ENCODE results near the gene SPON2.

SPON2 gene

GRCh38 chr4:1191621-1192020, 19.2 kb upstream of the SPON2 start:
- in situ Hi-C loops (cut with HindIII; ENCODE audit: low sequenced_read_pairs): no loop called here
- no peak for DNase-seq (ENCODE audit: low read depth)

GRCh38 chr4:1187182-1187581, 14.8 kb upstream of the SPON2 start:
- TF ChIP-seq, protein P1, sequence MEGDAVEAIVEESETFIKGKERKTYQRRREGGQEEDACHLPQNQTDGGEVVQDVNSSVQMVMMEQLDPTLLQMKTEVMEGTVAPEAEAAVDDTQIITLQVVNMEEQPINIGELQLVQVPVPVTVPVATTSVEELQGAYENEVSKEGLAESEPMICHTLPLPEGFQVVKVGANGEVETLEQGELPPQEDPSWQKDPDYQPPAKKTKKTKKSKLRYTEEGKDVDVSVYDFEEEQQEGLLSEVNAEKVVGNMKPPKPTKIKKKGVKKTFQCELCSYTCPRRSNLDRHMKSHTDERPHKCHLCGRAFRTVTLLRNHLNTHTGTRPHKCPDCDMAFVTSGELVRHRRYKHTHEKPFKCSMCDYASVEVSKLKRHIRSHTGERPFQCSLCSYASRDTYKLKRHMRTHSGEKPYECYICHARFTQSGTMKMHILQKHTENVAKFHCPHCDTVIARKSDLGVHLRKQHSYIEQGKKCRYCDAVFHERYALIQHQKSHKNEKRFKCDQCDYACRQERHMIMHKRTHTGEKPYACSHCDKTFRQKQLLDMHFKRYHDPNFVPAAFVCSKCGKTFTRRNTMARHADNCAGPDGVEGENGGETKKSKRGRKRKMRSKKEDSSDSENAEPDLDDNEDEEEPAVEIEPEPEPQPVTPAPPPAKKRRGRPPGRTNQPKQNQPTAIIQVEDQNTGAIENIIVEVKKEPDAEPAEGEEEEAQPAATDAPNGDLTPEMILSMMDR (IDR thresholded peaks at IDR 0.05; ENCODE audit: low read depth, low read length, missing control alignments): no peak
- in situ Hi-C loops (cut with HindIII; ENCODE audit: low sequenced_read_pairs): no loop called here
- DNase-seq (ENCODE audit: low read depth): no peak
- H3K4me3 ChIP-seq (ENCODE audit: low read depth, low read length): no peak overlapping the region

More at GRCh38 chr4:1191621-1192020, 19.2 kb upstream of the SPON2 start:
- no peak overlapping the region for H3K4me3 ChIP-seq (ENCODE audit: low read depth, low read length)
- TF ChIP-seq, protein P1 (IDR thresholded peaks at IDR 0.05; ENCODE audit: low read depth, low read length, missing control alignments): no peak

DNA sequence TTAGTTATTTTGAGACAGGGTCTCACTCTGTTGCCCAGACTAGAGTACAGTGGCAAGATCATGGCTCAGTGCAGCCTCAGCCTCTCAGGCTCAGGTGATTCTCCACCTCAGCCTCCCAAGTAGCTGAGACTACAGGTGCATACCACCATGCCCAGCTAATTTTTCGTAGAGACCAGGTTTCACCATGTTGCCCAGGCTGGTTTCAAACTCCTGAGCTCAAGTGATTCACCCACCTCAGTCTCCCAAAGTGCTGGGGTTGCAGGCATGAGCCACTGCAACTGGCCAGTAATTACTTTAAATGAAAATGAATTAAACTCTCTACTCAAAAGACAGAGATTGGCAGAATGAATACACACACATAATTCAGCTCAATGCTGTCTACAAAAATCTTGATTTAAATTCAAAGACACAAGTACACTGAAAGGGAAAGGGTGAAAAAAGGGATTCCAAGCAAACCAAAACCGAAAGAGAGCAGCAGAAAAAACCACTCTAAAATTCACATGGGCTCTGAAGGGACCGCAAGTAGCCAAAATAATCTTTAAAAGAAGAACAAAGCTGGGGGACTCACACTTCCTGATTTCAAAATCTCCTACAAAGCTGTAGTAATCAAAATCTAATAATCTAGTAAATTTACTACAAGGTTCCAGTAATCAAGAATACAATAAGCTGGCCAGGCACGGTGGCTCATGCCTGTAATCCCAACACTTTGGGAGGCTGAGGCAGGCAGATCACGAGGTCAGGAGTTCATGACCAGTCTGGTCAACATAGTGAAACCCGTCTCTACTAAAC, 11.8 kb upstream of the SPON2 start:
- in situ Hi-C loops (cut with HindIII; ENCODE audit: low sequenced_read_pairs): no loop called here
- DNase-seq (ENCODE audit: low read depth): no peak
- no peak overlapping the region for H3K4me3 ChIP-seq (ENCODE audit: low read depth, low read length)
- TF ChIP-seq, protein P1 (IDR thresholded peaks at IDR 0.05; ENCODE audit: low read depth, low read length, missing control alignments): no peak

- H3K4me3 ChIP-seq (ENCODE audit: low read depth, low read length): no peak overlapping the region
- in situ Hi-C loops (cut with HindIII; ENCODE audit: low sequenced_read_pairs): no loop called here
- DNase-seq (ENCODE audit: low read depth): no peak
- TF ChIP-seq, protein P1 (IDR thresholded peaks at IDR 0.05; ENCODE audit: low read depth, low read length, missing control alignments): no peak
Observed at GRCh38 chr4:1182313-1182712, 9.9 kb upstream of the SPON2 start.

- no peak overlapping the region for H3K4me3 ChIP-seq (ENCODE audit: low read depth, low read length)
- no peak for DNase-seq (ENCODE audit: low read depth)
- in situ Hi-C loops (cut with HindIII; ENCODE audit: low sequenced_read_pairs): no loop called here
- TF ChIP-seq, protein P1 (IDR thresholded peaks at IDR 0.05; ENCODE audit: low read depth, low read length, missing control alignments): no peak
Observed at GRCh38 chr4:1180663-1181062, 8.3 kb upstream of the SPON2 start.

- H3K4me3 ChIP-seq (ENCODE audit: low read depth, low read length): no peak overlapping the region
- TF ChIP-seq, protein P1 (IDR thresholded peaks at IDR 0.05; ENCODE audit: low read depth, low read length, missing control alignments): no peak
- no peak for DNase-seq (ENCODE audit: low read depth)
- in situ Hi-C loops (cut with HindIII; ENCODE audit: low sequenced_read_pairs): no loop called here
Observed at GRCh38 chr4:1179976-1180375, 7.6 kb upstream of the SPON2 start.
